Activated naive CD8-positive, alpha-beta T cell treated with anti-CD3 and anti-CD28 coated beads, Interleukin-2, amount 50 U/mL, for 16 hours (primary cell): ENCODE measurements around the gene DYRK1A.
"Not testable (repeated sequence)": the region's sequence is repeated elsewhere in the genome, so short reads cannot be mapped to it uniquely, and the experiment has no call there.

Source experiments
- DNase-seq: peaks from one replicate; pipeline ENCODE4 v3.0.0-alpha.2; 2020; ENCODE audit warnings: low read depth, low spot score

Gene DYRK1A

DNA sequence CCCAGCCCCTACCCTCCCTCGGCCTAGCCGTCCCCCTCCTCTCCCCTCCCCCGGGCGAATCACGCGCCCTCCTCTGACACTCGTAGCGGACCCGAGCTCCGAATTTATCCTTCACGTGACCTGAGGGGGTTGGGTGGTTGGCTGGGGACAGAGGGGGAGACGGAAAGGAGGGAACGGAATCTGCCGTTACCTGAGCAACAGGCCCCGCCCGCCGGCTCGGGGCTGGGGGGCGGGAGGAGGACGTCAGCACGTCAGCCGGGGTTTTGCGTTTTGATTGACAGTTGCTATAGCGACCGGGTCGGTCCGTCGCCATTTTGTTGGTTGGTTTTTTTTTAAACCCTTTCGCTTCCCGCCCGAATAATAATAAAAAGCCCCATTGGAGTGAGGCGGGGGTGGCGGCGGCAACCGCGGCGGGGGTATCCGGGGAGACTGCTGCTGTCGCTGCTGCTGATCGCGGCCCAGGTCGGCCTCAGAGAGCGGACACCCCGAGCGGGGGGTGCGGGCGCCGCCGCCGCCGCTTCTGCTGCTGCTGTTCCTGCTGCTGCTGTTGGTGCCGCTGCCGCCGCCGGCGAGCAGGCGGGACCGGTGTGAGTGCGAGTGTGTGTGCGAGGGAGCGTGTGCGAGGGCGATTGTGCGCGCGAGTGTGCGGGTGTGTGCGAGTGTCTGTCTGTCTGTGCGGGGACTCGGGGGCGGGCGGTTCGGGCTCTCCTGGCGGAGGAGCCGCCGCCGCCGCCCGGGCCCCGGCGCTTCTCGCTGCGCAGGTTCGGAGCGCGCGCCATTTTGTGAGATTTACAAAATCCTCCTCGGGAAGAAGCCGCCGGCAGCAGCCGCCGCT lies at the start of gene DYRK1A:
Gene DYRK1A (plus strand): TSS at position 292 of the 835 bp plus-strand sequence. CDS start 53,602 bp downstream, outside the sequence.
- peak; percentile 97 for DNase-seq

DNA sequence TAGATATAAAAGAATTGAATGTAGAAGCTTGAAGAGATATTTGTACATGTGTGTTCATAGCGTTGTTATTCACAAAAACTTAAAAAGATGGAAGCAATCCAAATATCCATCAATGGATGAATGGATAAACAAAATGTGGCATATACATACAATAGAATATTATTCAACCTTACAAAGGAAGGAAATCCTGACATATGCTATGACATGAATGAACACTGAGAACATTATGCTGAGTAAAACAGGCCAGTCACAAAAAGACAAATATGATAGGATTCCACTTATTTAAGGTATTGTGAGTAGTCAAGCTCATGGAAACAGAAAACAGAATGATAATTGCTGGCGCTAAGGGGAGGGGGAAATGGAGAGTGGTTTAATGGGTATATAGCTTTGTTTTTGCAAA lies 47.0 kb upstream of the DYRK1A start:
- no peak for DNase-seq

DNA sequence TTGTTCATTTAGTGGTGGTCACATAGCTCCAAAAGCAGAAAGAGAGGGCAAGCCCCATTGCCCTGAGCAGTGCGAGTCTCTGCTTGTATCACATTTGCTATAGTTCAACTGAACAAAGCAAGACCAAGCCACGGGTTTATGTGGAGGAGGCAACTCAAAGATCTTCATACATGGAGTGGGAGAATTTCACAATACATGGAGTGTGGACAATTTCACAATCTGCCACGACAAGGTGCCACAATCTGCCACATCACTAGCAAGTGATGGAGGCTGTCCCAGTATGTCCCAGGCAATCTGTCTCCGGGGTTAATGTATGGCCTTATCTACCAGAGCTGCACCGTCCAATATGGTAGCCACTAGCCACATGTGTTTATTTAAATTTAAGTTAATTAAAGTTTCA lies 44.5 kb upstream of the DYRK1A start:
- no peak for DNase-seq

DNA sequence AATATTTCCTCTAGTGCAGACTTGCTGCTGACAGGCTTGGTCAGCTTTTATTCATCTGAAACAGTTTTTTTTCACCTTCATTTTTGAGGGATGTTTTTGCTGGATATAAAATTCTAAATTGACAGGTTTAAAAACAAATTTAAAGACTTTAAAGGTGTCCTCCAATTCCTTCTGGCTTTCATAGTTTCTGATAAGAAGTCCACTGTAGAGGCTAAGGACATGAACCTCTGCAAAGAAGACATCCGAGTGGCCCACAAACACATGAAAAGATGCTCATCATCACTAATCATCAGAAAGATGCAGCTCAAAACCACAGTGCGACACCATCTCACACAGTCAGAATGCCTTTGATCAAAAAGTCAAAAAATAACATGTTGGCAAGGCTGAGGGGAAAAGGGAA lies 42.0 kb upstream of the DYRK1A start:
- no peak for DNase-seq

DNA sequence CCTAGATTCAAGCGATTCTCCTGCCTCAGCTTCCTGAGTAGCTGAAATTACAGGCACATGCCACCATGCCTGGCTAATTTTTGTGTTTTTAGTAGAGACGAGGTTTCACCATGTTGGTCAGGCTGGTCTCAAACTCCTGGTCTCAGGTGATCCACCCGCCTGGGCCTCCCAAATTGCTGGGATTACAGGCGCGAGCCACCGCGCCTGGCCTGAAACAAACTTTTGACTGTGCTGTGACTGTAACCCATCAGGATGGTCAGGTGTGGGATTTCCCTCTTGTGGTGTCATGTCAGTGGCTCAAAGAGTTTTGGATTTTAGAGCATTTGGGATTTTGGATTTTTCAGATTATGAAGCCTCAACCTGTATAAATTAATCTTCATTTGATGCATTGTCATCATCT lies 38.4 kb upstream of the DYRK1A start:
- DNase-seq, result not testable (repeated sequence)

DNA sequence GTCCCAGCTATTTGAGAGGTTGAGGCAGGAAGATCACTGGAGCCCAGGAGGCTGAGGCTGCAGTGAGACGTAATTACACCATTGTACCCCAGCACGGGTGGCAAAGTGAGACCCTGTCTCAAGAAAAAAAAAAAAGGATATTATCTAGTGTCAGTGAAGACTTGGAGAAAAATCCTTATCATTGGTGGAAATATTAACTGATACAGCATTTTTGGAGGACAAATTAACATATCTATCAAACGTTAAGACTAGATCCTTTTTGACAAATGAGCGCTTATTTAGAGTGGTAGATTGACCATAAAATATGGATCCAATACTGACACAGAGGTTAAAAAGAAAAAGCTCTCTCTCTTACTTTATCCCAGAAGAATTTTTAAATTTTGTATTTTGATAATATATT lies 35.2 kb upstream of the DYRK1A start:
- DNase-seq, result no peak

DNA sequence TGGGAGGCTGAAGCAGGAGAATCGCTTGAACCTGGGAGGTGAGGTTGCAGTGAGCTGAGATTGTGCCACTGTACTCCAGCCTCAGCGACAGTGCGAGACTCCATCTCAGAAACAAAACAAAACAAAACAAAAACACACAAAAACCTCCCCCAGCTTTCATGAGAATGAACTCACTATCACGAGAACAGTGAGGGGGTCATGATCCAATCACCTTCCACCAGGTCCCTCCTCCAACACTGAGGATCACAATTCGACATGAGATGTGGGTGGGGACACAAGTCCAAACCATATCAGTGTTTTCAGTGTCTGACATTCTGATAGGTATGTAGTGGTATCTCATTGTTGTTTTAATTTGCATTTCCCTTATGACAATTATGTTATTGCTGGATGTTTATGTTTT lies 31.5 kb upstream of the DYRK1A start:
- no peak for DNase-seq

DNA sequence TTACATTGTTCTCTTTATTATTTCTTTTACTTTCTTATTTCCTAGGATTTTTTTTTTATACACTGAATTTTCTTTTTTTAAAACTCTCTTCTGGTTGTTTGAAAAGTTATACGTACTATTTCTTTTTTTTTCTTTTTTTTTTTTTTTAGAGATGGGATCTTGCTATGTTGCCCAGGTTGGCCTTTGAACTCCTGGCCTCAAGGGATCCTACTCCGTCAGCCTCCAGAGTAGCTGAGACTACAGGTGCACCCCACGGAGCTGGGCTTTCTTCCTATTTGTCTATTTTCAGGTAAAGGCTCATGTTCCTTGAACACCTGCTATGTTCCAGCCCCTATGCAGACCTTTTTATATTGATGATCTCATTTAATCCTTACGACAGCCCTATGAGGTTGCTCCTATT lies 29.4 kb upstream of the DYRK1A start:
- no peak for DNase-seq

DNA sequence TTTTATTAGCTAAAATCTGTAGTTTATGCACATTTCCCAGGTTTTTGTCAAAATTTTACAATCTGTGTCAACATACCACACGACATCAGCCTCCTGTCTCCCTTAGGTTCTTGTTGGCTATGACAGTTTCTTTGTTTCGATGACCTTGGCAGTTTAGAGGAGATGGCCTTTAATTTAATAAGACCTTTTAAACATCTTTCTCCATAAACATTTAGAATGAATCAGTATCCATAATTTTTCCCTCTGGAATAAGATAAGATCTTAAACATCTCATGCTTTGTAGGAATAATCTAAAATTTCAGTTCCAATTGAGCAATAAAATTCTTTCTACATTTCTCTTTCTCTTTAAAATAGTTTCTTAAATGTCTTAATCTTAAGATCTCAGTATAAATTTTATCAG lies 28.7 kb upstream of the DYRK1A start:
- no peak for DNase-seq

DNA sequence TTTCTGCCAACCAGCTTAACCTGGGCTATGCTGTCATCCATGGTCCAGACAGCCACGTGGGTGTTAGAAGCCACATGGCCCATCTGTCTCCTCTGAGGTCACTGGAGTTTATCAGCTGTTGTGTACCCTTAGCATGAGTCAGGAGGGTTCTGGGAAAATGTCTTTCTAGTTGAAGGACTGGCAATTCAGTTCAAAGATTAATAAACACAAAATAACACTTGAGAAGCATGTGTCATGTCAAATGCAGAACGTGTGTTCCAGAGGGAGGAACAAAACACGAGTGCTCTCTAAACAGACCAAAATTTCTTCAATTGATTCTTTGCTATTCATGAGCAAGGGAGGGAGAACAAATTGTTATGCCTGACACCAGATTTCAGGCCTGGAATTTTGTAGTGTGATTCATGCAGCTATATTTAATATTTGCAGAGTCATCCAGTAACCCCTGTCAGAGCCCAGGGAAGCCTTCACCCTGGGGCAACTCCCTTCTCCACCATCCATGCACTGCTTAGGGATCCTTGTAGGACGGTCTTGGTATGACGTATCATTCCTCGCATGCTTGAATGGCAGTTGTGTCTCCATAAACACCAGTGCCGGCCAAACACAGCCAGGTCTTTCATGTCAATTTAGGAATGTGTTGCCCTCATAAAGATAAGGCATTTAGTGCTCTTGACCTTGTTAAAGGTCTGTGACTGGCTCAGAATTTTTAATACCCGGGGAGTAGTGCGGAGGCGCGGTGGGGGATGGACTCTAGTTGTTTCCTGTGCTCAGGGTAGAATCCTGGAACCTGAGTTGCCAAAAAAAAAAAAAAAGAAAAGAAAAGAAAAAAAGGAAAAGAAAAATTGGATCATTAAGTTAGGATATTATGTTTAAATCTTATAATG lies 27.7 kb upstream of the DYRK1A start:
- DNase-seq, result no peak

DNA sequence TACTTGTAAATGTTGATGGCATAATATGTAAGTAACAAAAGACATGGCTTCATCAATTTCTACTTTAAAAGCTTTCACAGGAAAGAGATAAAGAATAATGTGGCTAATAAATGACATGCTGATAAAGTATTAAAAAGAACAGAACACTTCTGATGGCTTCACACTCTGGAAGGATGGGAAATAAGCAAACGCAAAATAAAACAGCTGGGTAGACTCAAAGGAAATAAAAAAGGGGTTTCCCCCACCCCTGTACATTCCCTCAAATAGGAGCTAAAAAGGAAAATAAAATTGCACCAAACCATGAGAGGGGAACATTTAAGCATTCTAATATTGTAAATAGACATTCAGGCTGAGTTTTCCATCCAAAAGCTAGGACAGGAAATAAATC lies 27.0 kb upstream of the DYRK1A start:
- no peak for DNase-seq

DNA sequence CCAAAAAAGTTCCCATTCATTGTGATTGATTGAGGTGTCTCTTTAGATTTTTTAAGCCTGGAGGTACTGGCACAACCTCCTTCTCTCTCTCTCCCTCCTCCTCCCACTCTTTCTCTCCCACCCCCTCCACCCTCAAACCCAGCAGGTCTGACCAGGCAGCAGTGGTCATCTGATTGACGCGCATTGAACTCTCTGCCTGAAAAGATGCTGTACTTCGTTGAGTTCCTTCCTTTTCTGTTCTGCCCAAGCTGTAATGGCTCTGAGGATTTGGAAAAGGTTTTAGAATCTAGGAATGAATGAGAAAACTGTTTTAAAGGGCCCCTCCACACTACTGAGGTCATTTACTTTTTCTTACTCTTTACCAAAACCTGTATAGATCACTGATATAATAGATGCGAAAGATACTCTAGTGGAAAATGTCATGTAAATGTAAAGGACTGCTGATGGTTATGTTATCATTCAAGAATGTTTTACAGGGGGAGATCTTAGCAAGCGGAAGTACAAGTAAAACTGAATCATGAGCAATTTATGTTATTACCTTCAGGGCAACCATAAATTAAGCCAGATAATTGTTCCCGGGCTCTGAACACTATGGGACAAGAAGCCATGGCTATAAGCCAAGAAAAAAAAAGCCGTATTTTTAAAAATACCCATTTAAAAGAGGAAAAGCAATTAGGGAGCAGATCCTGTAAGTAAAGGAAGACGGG lies 25.2 kb upstream of the DYRK1A start:
- no peak for DNase-seq

DNA sequence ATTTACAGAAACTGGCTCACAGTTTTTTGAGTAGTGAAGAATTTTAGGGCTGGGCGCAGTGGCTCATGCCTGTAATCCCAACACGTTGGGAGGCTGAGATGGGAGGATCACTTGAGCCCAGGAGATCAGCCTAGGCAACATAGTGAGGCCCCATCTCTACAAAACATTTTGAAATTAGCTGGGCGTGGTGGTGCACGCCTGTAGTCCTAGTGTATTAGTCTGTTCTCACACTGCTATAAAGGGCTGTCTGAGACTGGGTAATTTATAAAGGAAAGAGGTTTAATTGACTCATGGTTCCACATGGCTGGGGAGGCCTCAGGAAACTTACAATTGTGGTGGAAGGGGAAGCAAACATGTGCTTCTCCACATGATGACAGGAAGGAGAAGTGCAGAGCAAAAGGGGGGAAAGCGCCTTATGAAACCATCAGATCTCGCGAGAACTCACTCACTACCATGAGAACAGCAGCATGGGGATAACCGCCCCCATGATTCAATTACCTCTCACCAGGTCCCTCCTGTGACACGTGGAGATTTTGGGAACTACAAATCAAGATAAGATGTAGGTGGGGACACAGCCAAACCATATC lies 24.4 kb upstream of the DYRK1A start:
- DNase-seq, result no peak

DNA sequence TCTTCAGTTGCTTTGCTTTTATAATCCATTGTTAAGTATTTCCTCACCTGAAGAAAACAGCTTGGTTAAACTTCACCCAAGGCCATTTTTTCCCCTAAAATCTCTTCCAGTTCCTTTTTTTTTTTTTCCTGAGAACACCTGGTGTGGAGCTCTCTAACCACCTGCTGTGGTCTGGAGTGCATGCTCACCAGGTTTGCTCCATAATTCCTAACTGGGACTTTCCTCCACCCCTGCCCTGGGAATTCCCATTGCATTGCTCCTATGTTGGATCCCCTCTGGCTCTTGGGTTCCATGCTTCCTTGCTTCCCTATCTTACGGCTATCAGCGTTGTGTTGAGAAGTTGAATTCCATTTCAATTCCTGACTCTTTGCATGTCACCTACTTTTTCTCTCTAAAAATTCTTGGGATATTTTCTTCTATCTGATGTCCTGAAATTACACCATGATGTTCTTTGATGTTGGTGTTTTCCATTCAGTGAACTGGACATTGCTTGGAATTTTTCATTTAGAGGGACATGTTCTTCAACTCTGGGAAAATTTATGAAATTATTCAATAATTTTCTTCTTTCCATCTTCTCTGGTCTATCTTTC lies 19.6 kb upstream of the DYRK1A start:
- no peak for DNase-seq

DNA sequence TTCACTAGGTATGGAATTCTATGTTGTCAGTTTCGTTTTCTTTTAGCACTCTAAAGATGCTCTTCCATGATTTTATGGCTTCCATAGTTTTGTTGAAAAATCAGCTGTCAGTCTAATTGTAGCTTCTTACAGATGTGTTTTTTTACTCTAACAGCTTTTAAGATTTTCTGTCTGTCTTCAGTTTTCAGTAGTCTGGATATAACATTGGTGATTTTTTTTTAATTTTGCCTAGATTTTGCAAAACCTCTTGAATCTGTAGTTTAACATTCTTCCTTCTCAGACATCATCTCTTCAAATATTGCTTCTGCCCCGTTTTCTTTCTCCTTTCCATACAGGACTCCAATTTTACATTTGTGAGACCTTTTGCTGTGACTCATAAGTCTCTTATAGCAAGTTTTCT lies 17.9 kb upstream of the DYRK1A start:
- no peak for DNase-seq

DNA sequence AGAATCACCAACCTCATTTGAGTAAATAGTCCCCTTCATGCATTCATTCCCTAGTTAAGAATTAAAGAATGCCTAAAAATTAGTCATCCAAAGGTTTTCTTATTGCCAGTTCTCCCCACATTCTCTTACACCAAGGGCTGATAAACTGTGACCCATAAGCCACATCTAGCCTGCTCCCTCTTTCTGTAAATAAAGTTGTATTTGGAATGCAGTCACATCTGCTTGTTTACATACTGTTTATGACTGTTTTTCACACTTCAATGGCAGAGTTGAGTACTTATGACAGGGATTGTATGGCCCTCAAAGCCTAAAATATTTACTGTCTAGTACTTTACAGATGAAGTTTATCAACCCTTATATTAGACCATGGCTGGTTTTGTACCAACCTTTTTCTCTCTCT lies 16.1 kb upstream of the DYRK1A start:
- DNase-seq, result no peak

DNA sequence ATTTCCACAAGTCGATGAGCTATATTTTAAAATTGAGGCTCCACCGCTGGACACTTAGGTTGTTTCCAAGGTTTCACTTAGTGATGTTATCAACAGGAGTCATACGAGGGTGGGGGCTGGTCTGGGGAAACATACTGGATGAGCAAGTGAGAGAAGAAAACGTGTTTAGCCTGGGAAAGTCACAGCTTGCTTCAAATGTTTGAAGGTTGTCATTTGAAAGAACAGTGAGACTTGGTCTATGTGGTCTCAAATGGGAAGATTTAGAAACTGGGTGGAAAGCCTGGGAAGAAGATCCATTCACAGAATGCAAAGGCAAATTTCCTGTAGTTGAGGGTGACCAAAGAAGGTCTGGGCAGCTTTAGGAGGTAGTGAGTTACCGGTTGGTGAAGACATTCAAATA lies 9.9 kb upstream of the DYRK1A start:
- DNase-seq, result no peak

DNA sequence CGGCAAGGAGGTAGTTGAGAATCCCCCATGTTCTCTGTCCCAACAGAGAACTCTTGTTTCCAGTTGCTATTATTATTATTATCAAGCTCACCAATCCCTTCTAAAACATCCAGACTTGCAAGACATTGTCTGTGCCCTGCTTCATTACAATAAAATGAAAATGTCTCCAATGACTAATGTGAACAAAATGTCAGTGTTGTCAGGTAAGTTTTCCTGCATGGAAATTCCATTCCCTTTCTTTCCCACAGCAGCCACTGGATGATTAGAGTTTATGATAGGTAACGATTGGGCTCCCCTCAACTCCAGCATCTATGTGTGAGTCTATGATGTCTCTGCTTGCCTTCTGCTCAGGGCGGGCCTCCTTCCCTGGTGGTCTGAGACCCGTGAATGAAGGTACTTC lies 8.9 kb upstream of the DYRK1A start:
- no peak for DNase-seq

DNA sequence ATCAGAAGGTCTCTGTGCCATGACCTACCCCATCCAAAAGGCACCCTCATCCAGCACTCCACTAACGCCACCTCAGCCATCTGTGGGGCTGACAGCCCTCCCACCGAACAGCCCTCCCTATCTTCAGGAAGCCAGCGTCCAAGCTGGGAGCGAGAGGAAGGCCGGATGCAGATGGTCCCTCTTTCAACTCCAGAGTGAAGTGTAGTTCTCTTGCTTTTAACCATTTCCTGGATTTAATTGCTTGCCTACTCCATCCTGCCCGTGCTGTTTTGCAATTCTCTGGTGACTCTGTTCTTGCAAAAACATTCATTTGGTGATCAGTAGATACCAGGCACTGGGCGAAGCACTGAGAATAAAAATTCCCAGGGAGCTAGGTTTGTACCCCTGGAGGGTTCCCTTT lies 8.2 kb upstream of the DYRK1A start:
- no peak for DNase-seq

DNA sequence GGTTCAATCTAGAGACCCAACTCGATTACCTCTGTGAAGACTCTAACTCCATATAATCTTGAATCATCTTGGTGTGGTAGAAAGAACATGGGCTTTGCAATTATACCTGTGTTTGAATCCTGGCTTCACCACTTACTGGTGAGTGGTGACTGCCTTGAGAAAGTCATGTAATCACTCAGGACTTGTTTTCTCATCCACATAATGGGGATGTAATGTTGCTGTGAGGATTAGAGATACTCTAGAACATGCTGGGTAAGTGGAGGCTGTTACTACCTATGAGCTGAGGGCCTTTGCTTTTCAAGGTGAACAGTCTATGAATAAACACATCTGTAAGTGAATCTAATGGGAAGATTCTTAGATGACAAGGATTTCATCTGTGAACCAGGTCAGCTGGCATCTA lies 2.6 kb upstream of the DYRK1A start:
- DNase-seq, result no peak

DNA sequence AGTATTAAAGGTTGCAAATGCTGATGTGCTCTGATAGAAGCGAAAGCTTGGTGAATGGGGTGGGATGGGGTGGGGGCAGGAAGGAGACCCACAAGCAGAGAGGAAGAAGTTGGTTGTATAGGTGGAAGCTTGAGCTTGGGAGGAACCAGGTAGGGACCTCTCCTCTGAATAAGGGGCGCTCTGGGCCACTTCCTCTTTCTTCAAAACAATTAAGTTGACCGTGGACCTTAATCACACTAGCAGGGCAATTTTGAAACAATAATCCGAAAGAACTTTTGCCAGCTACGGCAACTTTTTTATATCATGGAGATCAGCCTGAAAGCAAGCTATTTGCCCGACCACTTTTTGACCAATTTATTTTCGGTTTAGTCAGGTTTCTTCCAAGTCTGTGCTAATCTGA lies 1.9 kb upstream of the DYRK1A start:
- no peak for DNase-seq
